ENCODE data around the gene OR1J1. TPM values are rescaled to one million over a fixed set of nuclear protein-coding genes. Genes with fewer than 3 reads are reported as not detected.

OR1J1 gene
- total RNA-seq (2021; fragmentation: NEBNext Ultra II Directional; extraction: Animal tissue kit (Norgen Biotek cat#: 25700)) (not detected in 2 replicates), polyA plus RNA-seq (2011; rRNA removed) (not detected in 2 replicates), polyA minus RNA-seq (2011; rRNA and poly(A)+ RNA removed) (not detected in 2 replicates)
- polyA plus RNA-seq (2011; cell fraction: cytosol; rRNA removed) = not detected
- not detected for polyA plus RNA-seq (2011; cell fraction: nucleus; rRNA removed)
- not detected in 4 replicates for polyA plus RNA-seq (2012, experiment 1 of 2)
- polyA plus RNA-seq (2012, experiment 2 of 2) = not detected
- polyA plus RNA-seq (2013, experiment 1 of 2) = not detected
- polyA plus RNA-seq (2013, experiment 2 of 2) = not detected
- polyA minus RNA-seq (2011; cell fraction: cytosol; rRNA and poly(A)+ RNA removed) = not detected
- not detected for polyA minus RNA-seq (2011; cell fraction: nucleus; rRNA and poly(A)+ RNA removed)
- long read RNA-seq, experiment 1 = 0 reads
- long read RNA-seq, experiment 2 = 0 reads

DNA sequence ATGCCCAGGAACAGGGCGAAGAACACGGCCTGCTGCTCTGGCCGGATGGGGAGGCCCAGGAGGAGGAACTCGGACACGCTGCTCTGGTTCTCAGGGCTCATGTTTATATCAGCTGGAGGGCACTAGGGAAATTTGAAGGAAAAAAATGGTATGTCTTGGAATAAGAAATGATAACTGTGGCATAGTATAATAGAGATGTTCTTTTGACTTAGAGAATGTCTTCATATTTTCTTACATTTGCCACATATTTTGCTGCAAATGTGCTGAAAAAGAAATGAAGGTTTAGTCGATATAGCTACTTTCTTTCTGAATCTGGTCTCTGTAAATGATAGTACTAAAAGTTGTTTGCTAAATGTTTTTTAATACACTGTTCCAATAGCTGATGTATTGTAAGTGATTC, at the start of gene OR1J1:
Gene OR1J1, minus strand, starts transcription at position 101 of the 400 bp plus-strand sequence. Its CDS starts 0 bp downstream, at position 101.
- no peak for FAIRE-seq
- CTCF ChIA-PET (ENCODE audit: partially characterized antibody) = no interaction called here
- no peak for TF ChIP-seq SP2 (IDR thresholded peaks at IDR 0.05; ENCODE audit: low read length)
- no peak for TF ChIP-seq GABPA (IDR thresholded peaks at IDR 0.05; ENCODE audit: borderline replicate concordance, insufficient read depth, low read length)
- TF ChIP-seq BACH1 (IDR thresholded peaks at IDR 0.05; ENCODE audit: low read length) = no peak
- TF ChIP-seq POLR2A (IDR thresholded peaks at IDR 0.05; ENCODE audit: control extremely low read depth in 1 of 2, low read depth in 2 of 2, low read length in 2 of 2) = no peak
- TF ChIP-seq ATF3 (IDR thresholded peaks at IDR 0.05; ENCODE audit: insufficient read depth, low read depth, low read length) = no peak
- no peak for TF ChIP-seq RBBP5 (IDR thresholded peaks at IDR 0.05; ENCODE audit: borderline replicate concordance, low read depth, low read length)
- TF ChIP-seq SP4 (IDR thresholded peaks at IDR 0.05; ENCODE audit: low read length) = no peak
- no peak for TF ChIP-seq BRCA1 (IDR thresholded peaks at IDR 0.05; ENCODE audit: low read depth, low read length)
- no peak for TF ChIP-seq TEAD4 (IDR thresholded peaks at IDR 0.05; ENCODE audit: low read depth, low read length)
- TF ChIP-seq TBP (IDR thresholded peaks at IDR 0.05; ENCODE audit: low read depth, low read length) = no peak
- TF ChIP-seq CTBP2 (IDR thresholded peaks at IDR 0.05; ENCODE audit: borderline replicate concordance, insufficient read depth, insufficient read length, low read length) = no peak
- TF ChIP-seq, protein P1, sequence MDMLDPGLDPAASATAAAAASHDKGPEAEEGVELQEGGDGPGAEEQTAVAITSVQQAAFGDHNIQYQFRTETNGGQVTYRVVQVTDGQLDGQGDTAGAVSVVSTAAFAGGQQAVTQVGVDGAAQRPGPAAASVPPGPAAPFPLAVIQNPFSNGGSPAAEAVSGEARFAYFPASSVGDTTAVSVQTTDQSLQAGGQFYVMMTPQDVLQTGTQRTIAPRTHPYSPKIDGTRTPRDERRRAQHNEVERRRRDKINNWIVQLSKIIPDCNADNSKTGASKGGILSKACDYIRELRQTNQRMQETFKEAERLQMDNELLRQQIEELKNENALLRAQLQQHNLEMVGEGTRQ (IDR thresholded peaks at IDR 0.05; ENCODE audit: low read length) = no peak

More for the DNA sequence above, at the start of gene OR1J1:
- Histone ChIP-seq H2BK120ac (replicated peaks; ENCODE audit: low read depth, low read length) (no peak within 1 kb of the TSS), H3K36me3 (ENCODE audit: control insufficient read depth in 2 of 4, insufficient read depth in 4 of 4, low read length in 3 of 4) (no peaks in the 10 kb centered on the region), H4K8ac (ENCODE audit: extremely low read depth, insufficient read depth, low read length) (no peak within 1 kb of the TSS), H2AFZ (ENCODE audit: low read length) (no peak within 1 kb of the TSS), H3K4me1 (replicated peaks in 1 of 4; ENCODE audit: control insufficient read depth in 3 of 4, insufficient read depth in 4 of 4, low read length in 3 of 4) (no peaks in the 10 kb centered on the region), H2BK20ac (ENCODE audit: low read length) (no peak within 1 kb of the TSS), H3K56ac (replicated peaks; ENCODE audit: insufficient read length, low read depth, low read length) (no peak within 1 kb of the TSS), H3K27ac (ENCODE audit: low read depth, low read length) (no peak within 1 kb of the TSS), H3K23me2 (ENCODE audit: low read depth, low read length) (no peaks in the 10 kb centered on the region), H3K4me3 (ENCODE audit: extremely low read depth in 1 of 4, insufficient read depth in 2 of 4, low read depth in 3 of 4, low read length in 4 of 4) (no peak within 1 kb of the TSS), H3K4me2 (ENCODE audit: insufficient read depth in 1 of 2, low read depth in 2 of 2, low read length in 2 of 2) (no peak within 1 kb of the TSS), H2AK5ac (ENCODE audit: low read depth, low read length) (no peak within 1 kb of the TSS), H3K9me3 (ENCODE audit: insufficient read depth in 2 of 2, low read depth in 1 of 2, low read length in 1 of 2) (peaks cover 43 to 48% of the 10 kb centered on the region in 2 experiments), H3K23ac (ENCODE audit: insufficient read length) (no peak within 1 kb of the TSS), H4K91ac (replicated peaks; ENCODE audit: insufficient read length, low read length) (no peak within 1 kb of the TSS), H4K20me1 (replicated peaks in 1 of 2; ENCODE audit: control insufficient read depth in 1 of 2, insufficient read depth in 2 of 2, low read length in 2 of 2) (no peaks in the 10 kb centered on the region), H3K27me3 (replicated peaks in 1 of 4; ENCODE audit: control insufficient read depth in 3 of 4, extremely low read depth in 1 of 4, insufficient read depth in 3 of 4, low read length in 3 of 4) (no peaks in the 10 kb centered on the region; a peak in 1 of 7 replicates), H3K14ac (ENCODE audit: insufficient read length) (no peak within 1 kb of the TSS), H3K4ac (replicated peaks; ENCODE audit: insufficient read length, low read depth, low read length) (no peak within 1 kb of the TSS), H3K79me2 (ENCODE audit: control insufficient read depth in 1 of 2, insufficient read depth in 2 of 2, low read length in 2 of 2) (no peaks in the 10 kb centered on the region), H4K5ac (ENCODE audit: insufficient read length, low read depth, low read length) (no peak within 1 kb of the TSS), H2BK15ac (ENCODE audit: low read length) (no peak within 1 kb of the TSS), H3K18ac (ENCODE audit: extremely low read depth, low read length) (no peak within 1 kb of the TSS), H3K9ac (replicated peaks in 1 of 4; ENCODE audit: extremely low read depth in 1 of 4, low read depth in 3 of 4, low read length in 3 of 4) (no peak within 1 kb of the TSS), H3K79me1 (ENCODE audit: low read depth, low read length) (no peaks in the 10 kb centered on the region), H2BK12ac (ENCODE audit: low read depth, low read length) (no peak within 1 kb of the TSS), H2BK5ac (ENCODE audit: low read depth, low read length) (no peak within 1 kb of the TSS)
- no peak for DNase-seq (ENCODE audit: low read depth in 1 of 2, low spot score in 2 of 2)
- POLR2A ChIA-PET (ENCODE audit: partially characterized antibody) = no interaction called here
- WGBS, 2 experiments (ENCODE audit: extremely low coverage in 1 of 2, insufficient coverage in 1 of 2, insufficient read length in 1 of 2, insufficient replicate concordance in 2 of 2, low coverage in 1 of 2, low lambda C conversion rate in 2 of 2, missing lambda C conversion rate in 1 of 2) = 88% methylated on average over 6 of the region's 6 CpGs; no CpG with 5 or more reads in 1 of the 2 experiments
